CD4-positive, alpha-beta T cell treated with Interferon gamma for 1 hour (primary cell): ENCODE results near the gene HOXD9.

Source experiments
- DNase-seq: peaks from one replicate; pipeline ENCODE4 v3.0.0-alpha.2; 2020

The HOXD9 gene

DNA sequence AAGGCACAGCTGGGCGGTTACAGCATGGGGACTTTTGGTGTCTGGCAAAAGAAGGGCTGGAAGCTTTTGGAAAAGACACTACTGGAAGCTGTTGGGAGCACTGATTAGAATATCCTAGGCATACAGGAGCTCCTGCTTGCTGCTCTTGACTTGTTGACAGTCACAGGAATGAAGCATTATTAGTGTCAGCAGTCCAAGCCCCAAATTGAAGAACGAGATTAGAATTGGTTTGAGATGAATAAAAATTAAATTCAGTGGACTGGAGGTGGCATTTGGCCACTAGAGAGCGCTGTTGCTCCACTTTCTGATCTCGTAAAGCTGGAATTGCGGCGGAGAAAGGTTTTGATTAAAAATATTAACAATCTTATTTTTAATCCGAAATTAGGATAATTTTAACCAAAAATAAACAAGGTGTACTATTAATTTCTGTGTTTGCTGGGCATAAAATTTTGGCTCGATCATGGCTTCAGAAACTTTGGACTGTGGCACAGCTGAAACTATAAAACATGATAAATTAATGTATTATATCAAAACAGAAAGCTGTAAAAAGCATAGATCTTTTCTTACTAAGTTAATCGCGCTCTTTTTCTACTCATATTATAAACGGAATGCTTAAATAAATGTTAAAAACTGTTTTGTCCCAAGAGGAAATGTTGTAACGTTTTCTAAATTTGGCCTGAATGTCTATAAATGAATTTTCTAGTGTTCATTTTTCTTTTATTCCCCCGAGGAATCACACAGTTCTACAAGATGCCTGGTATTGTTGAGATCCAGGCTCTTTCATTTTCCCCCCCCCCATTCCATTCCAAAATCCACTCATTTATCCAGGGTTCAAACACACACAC is 4.6 kb downstream of the HOXD9 start:
- peak; percentile 29 for DNase-seq

GRCh38 chr2:176127774-176128072 is 5.2 kb downstream of the HOXD9 start:
- no peak for DNase-seq

- no peak for DNase-seq
Observed at GRCh38 chr2:176128172-176128981, 5.9 kb downstream of the HOXD9 start.

GRCh38 chr2:176128982-176129796 is 6.7 kb downstream of the HOXD9 start, which contains the start of gene HOXD8:
Gene HOXD8 (plus strand): TSS chr2:176129705. CDS start chr2:176130367, 662 bp downstream.
- no peak for DNase-seq

DNA sequence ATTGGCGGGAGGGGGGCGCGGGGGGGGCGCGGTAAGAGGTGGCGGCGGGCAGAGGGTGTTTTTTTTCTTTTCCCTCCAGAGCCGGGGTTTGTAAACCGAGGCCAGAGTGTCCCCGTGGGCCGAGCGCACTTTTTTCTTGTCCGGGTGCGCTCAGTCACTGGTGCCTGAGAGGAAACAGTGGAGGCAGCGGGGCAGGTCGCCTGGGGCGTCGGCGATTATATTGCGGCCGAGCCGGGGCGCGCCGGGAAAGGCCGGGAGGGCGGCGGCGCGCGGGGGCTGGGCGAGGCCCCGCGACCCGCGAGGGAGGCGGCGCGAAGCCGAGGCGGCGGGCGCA is 7.3 kb downstream of the HOXD9 start:
- no peak for DNase-seq

DNA sequence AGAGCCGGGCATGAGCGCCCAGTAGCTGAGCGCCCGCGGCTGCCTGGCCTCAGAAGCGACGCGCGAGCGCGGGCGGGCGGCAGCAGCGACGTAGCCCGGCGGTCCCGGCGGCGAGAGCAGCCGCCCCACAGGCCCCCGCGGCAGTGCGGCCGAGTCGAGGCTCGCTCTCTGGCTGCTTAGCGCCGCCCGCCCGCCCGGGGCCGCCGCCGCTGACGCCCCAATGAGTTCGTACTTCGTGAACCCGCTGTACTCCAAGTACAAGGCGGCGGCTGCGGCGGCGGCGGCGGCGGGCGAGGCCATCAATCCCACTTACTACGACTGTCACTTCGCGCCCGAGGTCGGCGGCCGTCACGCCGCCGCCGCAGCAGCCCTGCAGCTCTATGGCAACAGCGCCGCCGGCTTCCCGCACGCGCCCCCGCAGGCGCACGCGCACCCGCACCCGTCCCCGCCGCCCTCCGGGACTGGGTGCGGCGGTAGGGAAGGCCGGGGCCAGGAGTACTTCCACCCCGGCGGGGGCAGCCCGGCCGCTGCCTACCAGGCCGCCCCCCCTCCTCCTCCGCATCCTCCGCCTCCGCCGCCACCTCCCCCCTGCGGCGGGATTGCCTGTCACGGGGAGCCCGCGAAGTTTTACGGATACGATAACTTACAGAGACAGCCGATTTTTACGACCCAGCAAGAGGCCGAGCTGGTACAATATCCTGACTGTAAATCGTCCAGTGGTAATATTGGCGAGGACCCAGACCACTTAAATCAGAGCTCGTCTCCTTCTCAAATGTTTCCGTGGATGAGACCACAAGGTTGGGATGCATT is 7.8 kb downstream of the HOXD9 start:
- no peak for DNase-seq

DNA sequence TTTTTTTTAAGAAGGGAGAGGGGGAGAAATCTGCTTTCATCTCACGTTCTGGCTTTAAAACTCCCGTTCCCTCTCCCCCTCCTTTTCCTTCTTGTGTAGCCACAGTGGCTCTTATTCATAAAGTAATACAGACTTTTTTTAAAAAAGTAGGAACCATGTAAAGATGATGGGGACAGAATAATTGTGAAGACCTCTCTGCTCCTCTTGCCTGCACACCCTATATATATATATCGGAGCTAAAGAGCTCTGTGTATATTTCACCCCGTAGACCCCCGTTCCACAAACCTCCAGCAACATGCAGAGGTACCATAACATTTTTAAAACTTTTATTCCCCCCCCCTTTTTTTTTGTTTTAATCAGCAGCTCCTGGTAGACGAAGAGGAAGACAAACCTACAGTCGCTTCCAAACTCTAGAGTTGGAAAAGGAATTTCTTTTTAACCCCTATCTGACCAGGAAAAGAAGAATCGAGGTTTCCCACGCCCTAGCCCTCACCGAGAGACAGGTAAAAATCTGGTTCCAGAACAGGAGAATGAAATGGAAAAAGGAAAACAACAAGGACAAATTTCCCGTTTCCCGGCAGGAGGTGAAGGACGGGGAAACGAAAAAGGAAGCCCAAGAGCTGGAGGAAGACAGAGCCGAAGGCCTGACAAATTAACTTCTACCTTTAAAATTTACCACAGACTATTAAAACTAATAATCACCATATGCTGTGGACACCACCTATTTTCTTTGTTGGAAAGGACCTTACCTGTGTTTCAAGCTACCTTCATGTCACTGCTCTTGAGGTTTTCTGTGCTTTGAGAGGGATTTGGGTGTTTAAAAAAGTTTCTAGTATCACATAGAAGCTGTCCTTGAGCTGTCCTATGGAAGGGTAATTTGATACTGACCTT is 8.7 kb downstream of the HOXD9 start:
- no peak for DNase-seq

GRCh38 chr2:176131848-176132158 is 9.3 kb downstream of the HOXD9 start:
- DNase-seq = no peak

DNA sequence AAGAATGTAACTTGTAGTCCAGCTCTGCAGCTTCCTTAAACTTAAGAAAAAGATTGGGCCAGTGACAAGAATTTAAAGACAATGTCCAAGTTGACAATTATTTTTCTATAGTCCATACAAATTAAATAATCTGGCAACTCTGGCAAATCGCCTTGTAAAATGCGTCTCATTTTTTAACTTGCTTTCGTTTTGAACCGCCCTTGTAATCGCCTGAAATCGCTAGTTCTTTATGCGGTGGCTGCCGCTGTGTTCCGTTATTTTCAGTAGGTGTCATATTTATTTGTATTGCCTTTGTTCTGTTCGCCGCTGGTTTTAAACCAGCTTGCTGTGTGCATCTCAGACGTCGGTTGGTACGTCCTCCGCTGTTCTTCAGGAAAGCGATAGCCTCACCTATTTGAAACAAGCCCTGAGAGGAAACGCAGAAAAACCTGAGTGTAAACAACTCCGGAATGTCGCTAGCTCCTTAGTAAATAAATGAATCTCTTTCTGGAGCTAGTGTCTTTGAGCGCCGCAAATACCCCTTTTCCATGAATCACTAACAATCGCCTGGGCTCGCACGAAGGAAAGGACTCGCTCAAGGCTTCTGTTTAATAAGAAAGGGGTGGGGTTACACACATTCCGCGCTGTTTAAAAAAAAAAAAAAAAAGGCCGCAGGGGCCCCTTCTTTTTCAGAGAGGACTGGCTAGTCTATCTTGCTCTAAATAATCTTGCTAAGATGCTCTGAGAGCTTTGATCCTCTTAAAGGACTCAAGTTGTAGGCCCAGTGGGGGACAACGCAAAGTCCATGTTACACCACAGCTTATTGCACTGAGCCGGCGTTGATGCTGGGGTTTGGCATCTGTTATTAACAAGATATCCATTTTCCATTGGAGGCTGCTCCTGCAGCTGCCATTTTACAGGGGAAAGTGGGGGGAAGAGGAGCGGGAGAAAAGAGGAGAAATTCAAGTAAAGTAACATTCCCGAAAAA is 10.0 kb downstream of the HOXD9 start:
- no peak for DNase-seq

- DNase-seq = no peak
Observed at GRCh38 chr2:176133389-176133788, 10.9 kb downstream of the HOXD9 start.

DNA sequence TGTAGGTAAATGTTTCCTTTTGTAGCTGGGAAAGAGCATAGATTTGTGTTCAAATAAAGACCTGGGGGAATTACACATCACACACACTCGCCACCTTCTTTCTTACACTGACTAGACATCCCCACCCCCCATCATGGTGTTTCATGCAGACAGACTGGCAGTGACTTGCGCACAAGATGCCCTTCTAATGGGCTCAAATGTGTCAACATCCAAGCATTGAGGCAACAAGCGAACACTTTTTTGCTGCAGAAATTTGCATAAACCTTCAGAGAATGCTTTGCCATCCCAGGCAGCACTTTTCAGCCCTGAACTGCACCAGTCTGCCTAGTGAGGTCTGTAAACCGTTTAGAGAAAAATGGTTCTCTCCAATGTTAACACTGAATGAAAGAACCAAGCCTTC is 11.5 kb downstream of the HOXD9 start:
- no peak for DNase-seq

GRCh38 chr2:176135035-176135440 is 12.5 kb downstream of the HOXD9 start:
- no peak for DNase-seq

DNA sequence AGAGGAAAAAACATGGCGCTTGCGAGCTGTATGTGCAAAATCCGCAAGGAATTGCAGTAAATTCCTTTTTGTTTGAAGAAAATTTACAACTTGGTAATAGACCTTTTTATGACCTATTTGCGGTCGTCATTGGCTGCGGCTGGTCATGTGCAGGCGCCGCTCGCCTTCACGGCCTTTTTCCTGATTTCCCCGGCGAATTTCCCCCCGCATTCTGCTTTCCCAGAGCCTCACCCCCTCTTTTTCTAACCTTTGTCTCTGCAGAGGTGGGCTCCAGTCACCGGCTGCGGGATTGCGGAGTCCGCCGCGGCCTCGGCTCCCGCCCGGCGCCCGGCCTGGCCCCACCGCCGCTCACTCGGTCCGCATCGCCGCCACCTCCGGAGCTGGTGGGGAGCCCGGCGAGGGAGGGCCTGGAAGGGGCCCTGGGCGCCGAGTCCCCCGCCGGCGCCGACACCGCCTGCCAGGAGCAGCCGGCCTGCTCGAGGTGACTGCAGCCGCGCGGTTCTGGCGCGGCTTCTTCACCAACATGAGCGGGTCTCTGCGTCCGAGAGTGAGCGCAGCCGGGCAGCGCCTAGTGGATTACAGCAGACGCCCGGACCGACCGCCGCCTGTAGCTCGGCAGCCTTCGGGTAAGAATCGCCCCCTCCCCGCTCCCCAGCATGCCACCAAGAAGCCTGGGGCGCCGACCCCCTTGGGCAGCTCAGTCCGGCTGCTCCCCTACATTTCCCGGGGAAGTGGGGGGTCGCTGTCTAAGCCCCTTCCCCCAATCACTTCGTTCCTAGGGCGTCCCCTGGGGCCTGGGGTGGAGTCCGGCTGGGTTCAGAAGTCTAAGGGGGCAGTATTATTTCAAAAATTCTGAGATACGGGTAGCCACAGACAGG is 14.1 kb downstream of the HOXD9 start:
- no peak for DNase-seq

GRCh38 chr2:176137252-176137580 is 14.7 kb downstream of the HOXD9 start:
- no peak for DNase-seq

GRCh38 chr2:176137906-176138305 is 15.4 kb downstream of the HOXD9 start:
- no peak for DNase-seq

DNA sequence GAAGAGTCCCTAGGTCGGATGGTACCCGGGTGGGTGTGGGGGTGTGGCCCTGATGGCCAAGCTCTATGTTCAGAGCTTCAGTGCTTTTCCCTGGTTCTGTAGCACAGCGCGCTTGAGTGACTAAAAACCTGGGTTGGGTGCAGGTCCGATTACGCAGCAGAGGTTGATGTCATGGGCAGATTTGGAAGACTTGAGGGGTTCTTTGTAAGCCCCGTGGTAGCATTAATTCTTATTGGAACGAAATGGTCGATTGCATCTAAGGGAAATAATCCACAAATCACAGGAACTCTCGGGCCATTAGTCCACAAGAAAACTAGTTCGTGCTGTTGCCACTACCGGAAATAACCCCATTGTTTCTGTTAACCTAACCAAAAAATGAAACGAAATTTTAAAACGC is 16.0 kb downstream of the HOXD9 start:
- no peak for DNase-seq

- no peak for DNase-seq
Observed at GRCh38 chr2:176138923-176139660, 16.6 kb downstream of the HOXD9 start.

DNA sequence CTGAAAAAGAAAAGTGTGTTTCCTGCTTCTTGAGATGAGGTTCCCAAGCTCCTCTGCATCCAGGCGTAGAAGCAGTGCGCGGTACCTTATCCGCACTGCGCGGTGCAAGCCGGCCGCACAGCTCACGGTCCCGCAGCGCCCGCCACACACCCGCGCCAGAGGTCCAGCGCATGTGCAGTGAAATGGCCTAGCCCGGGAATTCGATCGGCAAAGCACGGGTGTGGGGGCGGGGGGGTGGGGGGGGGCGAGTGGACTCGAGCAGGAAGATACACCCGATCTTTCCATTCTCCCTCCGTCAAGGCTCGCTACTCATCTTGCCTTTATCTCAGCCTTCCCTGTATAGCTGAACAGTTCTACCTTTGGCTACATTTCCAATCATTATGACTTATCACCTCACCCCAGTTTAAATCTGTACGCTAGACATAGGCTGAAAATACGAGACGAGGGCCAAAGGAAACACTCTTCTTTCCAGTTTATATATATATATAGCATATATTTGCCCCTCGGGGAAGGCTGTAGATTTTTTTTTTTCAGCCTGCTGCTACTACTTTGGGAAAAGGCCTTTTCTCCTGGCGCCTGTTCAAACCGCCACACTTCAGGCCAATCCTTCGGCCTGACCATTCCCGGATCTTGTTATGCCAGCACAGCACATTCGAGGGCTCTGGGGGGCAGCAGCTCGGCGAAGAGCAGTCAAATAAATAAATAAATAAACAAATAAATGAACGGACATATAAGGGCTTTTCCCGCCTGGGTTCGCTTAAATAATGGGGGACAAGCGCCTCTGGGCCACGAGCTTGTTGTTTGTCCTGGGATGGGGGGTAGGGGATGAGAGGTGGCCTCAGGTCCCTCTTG is 17.4 kb downstream of the HOXD9 start:
- DNase-seq = no peak
